ENCODE data around the gene DYRK4. TPM values are rescaled to one million over a fixed set of nuclear protein-coding genes. Genes with fewer than 3 reads are reported as not detected.

The DYRK4 gene
- total RNA-seq, 2 donors from 2014 or later, result 10.9 to 16.6 TPM

GRCh38 chr12:4558171-4558570, 3.8 kb upstream of the DYRK4 start:
- peaks cover 11% of the 10 kb centered on the region for H3K27me3 ChIP-seq (ENCODE audit: control insufficient read depth, insufficient read depth, low read length, poor library complexity, severe bottlenecking)
- H3K36me3 ChIP-seq (ENCODE audit: control insufficient read depth, insufficient read depth, low read length), result peaks cover 49% of the 10 kb centered on the region
- 100% methylated on average over 1 of the region's 2 CpGs; no CpG with 5 or more reads in 1 of the 2 experiments for WGBS, 2 experiments (ENCODE audit: insufficient coverage in 1 of 2, insufficient read length in 1 of 2)
- H3K27ac Mint-ChIP-seq, result no peak overlapping the region
- no peak overlapping the region for H3K4me3 ChIP-seq (ENCODE audit: low read length)
- no peak overlapping the region for H3K9ac ChIP-seq (ENCODE audit: extremely low read depth, low read length, poor library complexity, severe bottlenecking)
- TF ChIP-seq CTCF (conservative IDR thresholded peaks at IDR 0.05), result no peak
- no peak overlapping the region for H3K4me3 Mint-ChIP-seq
- no peak for DNase-seq
- H3K4me1 Mint-ChIP-seq, result peaks cover 8% of the 10 kb centered on the region
- H3K36me3 Mint-ChIP-seq (ENCODE audit: low read depth), result peaks cover 15% of the 10 kb centered on the region
- no peak overlapping the region for H3K27ac ChIP-seq (ENCODE audit: low read depth, low read length)
- H3K4me1 ChIP-seq (ENCODE audit: control insufficient read depth, insufficient read depth, low read length), result no peaks in the 10 kb centered on the region
- H3K9me3 Mint-ChIP-seq, result no peaks in the 10 kb centered on the region
- no peaks in the 10 kb centered on the region for H3K9me3 ChIP-seq (ENCODE audit: control insufficient read depth, low read length)
- peaks cover 15% of the 10 kb centered on the region for H3K27me3 Mint-ChIP-seq (ENCODE audit: insufficient read depth)

GRCh38 chr12:4563336-4563735, 1.3 kb downstream of the DYRK4 start:
- peaks cover 4% of the 10 kb centered on the region for H3K36me3 Mint-ChIP-seq (ENCODE audit: low read depth)
- no peaks in the 10 kb centered on the region for H3K4me1 ChIP-seq (ENCODE audit: control insufficient read depth, insufficient read depth, low read length)
- no peak overlapping the region for H3K4me3 Mint-ChIP-seq
- H3K4me1 Mint-ChIP-seq, result peaks cover 8% of the 10 kb centered on the region
- DNase-seq, result no peak
- H3K9me3 Mint-ChIP-seq, result no peaks in the 10 kb centered on the region
- H3K36me3 ChIP-seq (ENCODE audit: control insufficient read depth, insufficient read depth, low read length), result peaks cover 11% of the 10 kb centered on the region
- no peak for TF ChIP-seq CTCF (conservative IDR thresholded peaks at IDR 0.05)
- H3K27me3 Mint-ChIP-seq (ENCODE audit: insufficient read depth), result peaks cover 42% of the 10 kb centered on the region
- WGBS, 2 experiments (ENCODE audit: insufficient coverage in 1 of 2, insufficient read length in 1 of 2), result 84 to 96% methylated on average over 3 of the region's 3 CpGs
- no peak overlapping the region for H3K27ac ChIP-seq (ENCODE audit: low read depth, low read length)
- no peak overlapping the region for H3K9ac ChIP-seq (ENCODE audit: extremely low read depth, low read length, poor library complexity, severe bottlenecking)
- H3K27me3 ChIP-seq (ENCODE audit: control insufficient read depth, insufficient read depth, low read length, poor library complexity, severe bottlenecking), result peaks cover 19% of the 10 kb centered on the region
- no peak overlapping the region for H3K4me3 ChIP-seq (ENCODE audit: low read length)
- H3K27ac Mint-ChIP-seq, result no peak overlapping the region
- no peaks in the 10 kb centered on the region for H3K9me3 ChIP-seq (ENCODE audit: control insufficient read depth, low read length)

DNA sequence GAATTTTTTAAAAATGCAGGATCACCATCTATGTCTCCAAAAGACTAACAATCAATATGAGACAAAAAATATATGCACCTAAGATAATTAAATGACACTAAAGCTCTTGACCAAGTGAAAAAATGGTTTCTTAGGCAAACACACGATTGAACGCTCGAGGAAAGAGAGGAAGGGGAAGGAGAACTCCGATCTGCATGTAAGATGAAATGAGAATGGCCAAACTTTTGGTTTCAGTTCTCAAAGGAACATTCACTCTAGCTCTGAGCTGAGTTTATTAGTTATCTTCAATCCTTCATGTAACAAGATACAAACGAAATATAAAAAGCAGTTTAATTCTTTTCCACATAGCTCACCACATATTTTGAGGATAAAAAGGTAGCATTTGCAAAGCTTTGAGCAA, 2.8 kb downstream of the DYRK4 start:
- Mint-ChIP-seq H3K36me3 (ENCODE audit: low read depth) (no peaks in the 10 kb centered on the region), H3K27me3 (ENCODE audit: insufficient read depth) (peaks cover 42% of the 10 kb centered on the region), H3K9me3 (no peaks in the 10 kb centered on the region), H3K4me3 (no peak overlapping the region), H3K27ac (no peak overlapping the region), H3K4me1 (peaks cover 8% of the 10 kb centered on the region)
- no peak for DNase-seq
- Histone ChIP-seq H3K9ac (ENCODE audit: extremely low read depth, low read length, poor library complexity, severe bottlenecking) (no peak overlapping the region), H3K9me3 (ENCODE audit: control insufficient read depth, low read length) (no peaks in the 10 kb centered on the region), H3K4me3 (ENCODE audit: low read length) (no peak overlapping the region), H3K27ac (ENCODE audit: low read depth, low read length) (no peak overlapping the region), H3K4me1 (ENCODE audit: control insufficient read depth, insufficient read depth, low read length) (no peaks in the 10 kb centered on the region), H3K27me3 (ENCODE audit: control insufficient read depth, insufficient read depth, low read length, poor library complexity, severe bottlenecking) (peaks cover 19% of the 10 kb centered on the region), H3K36me3 (ENCODE audit: control insufficient read depth, insufficient read depth, low read length) (no peaks in the 10 kb centered on the region)
- TF ChIP-seq CTCF (conservative IDR thresholded peaks at IDR 0.05), result no peak
- 84 to 100% methylated on average over 3 to 5 of the region's 5 CpGs for WGBS, 2 experiments (ENCODE audit: insufficient coverage in 1 of 2, insufficient read length in 1 of 2)

Data from endodermal cell (in vitro differentiated cells).